ENCODE measurements around the gene PPP4R4.

Gene PPP4R4

DNA sequence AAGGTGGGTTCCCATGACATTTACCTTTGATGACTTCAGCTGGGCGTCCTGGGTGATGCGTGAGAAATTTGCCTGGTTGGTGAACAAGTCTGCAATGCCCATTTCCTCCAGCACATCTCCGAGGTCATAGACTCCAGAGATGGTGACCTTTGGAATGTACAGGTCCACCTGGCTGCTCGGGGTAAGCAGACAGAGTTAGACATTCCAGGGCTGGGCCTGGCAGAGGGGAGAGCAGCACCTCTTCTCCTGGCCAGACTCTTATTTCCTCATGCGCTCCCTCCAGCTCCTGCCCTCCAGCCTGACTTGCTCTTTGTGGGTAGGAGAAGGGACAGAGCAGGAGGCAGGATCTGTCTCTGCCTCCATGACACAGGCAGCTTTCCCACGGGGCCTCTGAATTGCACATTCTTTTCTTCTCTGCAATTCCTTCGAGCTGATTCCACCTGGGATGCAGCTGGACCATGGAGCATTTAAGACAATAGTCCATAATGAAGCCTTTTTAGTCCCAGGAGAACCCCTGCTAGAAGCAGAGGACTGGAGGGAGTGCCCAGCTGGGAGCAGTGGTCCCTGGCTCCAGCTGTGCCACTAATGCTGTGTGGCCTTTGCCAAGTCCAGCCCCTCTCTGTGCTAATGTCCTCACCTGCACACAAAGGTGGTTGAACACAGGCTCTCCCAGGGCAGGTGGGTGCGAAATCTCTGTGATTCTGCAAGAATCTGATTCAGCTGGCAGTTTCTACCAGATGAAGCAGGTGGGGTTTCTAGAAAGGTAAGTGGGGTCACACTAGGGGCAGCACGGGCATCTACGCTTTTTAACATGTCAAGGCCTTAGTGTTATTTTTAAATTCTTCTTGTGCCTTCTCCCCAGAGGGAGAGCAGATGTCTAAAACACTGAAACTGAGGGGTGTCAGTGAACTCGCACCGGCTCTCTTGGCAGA, 132.2 kb downstream of the PPP4R4 start:
- no peak for DNase-seq (ENCODE audit: low read depth)

DNA sequence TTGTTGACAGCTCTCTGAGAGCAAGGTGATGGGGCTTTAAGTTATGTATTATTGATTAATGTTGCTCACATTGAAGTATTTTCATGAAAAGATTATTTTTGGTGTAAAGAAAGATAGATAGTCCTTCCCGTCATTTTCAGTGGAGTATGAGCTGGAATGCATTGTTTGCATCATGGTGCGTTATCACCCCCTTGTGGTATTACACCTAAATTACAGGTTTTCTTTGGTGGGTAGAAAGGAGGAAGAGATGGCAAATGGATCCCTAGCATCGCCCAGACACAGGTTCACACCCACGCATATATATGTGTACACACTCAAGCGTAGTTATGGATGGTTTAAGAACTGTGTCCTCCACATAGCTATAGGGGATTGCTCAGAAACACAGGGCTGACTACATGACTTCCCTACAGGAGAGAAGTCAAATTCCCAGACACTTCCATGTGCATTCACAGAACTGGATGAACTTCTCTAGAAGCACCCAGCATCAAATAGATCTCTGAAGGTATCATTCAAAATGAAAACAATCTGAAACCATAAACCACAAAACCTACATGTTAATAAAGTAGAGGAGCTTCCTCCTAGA, 133.4 kb downstream of the PPP4R4 start:
- no peak for DNase-seq (ENCODE audit: low read depth)

DNA sequence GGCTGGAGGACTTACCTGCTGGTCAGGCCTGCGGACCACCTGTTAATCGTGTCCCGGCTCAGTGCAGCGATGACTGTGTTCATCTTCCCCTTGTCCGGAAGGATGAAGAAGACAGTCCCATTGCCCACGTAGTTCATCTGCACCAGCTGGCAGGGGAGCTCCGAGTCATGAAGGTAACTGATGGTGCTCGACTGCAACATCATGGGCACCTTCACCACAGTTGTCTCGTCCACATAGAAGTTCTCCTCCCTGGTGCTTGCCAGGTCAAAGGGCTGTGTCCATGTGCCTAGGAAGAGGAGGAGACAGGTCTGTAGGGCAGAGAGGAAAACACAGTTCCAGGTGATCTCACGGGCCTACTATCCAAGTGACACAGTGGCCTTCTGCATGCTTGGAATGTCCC, 135.6 kb downstream of the PPP4R4 start:
- no peak for DNase-seq (ENCODE audit: low read depth)

DNA sequence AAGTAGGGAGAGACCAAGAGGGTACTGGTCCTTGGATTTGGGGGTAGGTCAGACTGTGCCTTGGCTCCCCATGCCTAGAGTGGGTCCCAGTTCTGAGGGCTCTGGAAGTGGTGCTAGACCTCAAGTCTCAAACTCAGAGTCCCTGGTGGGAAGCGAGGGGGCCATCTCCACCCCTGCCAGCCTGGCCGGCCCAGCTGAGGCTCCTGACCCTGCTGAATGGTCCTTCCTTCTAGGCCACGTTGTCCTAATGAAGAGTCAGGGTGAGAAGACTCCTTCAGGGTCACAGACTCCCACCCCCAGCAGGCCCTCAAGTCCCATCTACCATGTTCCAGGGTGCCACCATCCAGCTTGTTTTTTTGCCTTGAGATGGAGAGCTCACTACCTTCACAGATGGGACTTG, 136.1 kb downstream of the PPP4R4 start:
- DNase-seq (ENCODE audit: low read depth) = no peak

DNA sequence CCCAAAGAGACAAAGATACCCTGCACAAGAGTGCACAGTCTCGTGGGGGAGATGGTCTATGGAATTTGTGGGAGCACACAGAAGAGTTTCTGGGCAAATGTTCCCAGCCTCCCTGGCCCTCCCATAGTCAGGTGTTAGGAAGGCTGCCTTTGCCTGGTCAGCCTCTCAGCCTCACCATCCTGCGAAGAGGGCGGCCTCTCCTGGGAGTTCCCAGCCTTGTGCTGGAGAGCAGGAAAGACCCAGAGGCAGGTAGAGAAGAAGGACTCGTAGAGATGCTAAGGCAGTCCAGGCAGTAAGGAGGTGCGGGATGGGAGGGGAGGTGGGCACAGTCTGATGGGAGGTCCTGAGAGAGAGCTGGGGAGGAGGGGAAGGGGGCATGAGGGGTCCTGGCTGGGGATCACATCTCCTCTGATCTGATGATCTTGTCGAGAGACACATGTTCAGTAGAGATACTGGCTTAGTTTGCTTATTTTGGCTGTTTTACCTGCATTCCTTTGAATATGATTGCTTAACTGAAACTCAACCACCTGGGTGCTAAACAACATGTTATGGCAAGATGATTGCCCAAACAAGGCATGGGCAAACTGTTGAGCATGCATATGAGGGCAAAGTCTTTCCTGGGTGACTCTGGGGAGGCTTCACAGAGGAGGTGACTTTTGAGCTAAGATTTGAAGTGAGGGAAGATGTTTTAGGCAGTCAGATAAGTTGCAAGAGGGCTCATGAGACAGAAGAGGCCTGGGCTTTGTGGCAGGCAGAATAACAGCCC, 138.5 kb downstream of the PPP4R4 start:
- no peak for DNase-seq (ENCODE audit: low read depth)

DNA sequence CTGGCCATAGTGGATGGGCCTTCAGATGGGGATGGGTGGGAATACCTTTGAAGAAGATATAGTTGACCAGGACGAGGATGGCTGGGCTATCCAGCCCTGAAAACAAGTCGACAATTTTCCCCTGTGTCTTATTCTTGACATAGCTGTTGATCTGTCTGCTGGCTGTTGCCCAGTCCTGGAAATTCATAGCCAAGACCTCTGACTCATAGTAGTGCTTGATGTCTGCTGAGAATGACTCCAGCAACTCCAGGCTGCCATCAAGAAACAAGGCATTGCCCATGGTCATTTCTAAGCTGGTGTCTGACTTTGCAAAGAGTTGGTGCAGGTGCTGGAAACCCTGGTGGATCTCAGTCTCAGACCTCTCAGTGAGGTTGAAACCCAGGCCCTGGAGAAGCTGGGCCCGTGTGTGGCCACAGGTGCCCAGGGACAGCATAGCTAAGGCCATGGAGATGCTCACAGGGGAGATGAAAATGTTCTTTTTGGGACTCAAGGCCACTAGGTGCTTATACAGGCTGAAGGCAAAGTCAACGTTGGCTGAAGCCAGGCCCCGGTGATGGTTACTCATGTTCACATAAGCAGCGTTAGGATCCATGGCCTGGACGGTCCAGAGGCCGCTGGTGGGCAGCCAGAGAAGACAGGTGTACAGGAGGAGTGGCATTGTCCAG, 140.0 kb downstream of the PPP4R4 start:
- no peak for DNase-seq (ENCODE audit: low read depth)

DNA sequence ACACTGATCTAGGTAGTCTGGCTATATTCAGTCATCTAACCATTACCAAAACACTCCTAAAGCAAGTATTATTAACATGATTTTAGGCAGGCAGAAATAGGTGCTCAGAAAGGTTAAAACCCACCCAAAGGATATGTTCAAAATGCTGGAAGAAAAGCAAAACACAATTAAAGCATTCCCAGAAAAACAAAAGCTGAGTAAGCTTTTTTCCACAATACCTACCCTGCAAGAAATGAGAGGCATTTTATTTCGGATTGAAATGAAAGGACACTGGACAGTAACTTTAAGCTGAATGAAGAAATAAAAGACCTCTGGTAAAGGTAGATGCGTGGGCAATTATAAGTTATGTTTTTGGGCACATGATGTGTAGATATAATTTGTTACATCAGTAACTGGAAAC, 140.8 kb downstream of the PPP4R4 start:
- DNase-seq (ENCODE audit: low read depth) = no peak

DNA sequence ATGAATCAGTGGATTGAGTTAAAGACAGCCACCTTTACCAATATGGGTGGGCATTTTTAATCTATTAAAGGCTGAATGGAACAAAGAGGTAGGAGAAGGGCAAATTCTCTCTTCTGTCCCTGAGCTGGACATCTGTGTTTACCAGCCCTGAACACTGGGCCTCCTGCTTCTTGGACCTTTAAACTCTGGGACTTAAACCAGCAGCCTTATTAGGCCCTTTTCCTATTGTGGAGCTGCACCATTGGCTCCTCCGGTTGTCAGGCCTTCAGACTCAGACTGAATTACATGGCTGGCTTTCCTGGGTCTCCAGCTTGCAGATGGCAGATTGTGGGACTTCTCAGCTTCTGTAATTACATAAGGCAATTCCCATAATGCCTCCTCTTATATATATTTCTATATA, 142.6 kb downstream of the PPP4R4 start:
- DNase-seq (ENCODE audit: low read depth) = no peak

DNA sequence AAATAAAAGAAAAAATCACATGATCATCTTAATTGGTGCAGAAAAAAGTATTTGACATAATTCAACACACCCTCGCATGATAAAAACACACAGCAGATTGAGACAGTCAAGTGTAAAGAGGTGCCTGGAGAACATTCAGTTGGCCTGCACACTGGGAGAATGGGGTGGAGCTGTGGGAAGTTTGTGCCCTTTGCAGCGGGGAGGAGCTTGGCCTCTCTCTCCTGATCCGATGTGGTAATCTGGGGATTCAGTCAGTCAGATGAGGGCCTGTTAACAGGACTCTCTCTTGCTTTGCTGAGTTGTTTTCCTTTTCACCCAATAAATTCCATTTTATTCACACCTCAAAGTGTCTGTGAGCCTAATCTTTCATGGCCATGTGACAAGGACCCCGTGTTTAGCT, 143.1 kb downstream of the PPP4R4 start:
- no peak for DNase-seq (ENCODE audit: low read depth)

DNA sequence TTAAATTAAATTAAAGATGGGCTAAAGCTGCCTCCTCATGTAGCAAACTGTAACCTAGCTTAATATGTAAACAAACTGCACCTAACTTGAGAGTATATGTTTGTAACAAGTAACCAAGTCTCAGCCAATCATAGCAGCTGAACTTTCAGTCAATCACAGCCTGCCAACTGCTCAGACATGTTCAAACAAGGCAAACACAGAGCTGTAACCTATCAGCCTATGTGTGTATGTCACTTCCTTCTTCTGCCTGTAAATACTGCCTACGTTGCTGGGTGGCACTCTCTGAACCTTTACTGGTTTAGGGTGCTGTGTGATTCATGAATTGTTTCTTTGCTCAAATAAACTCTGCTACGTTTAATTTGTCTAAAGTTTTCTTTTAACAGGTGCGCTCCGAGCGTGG, 146.1 kb downstream of the PPP4R4 start:
- DNase-seq (ENCODE audit: low read depth) = no peak

DNA sequence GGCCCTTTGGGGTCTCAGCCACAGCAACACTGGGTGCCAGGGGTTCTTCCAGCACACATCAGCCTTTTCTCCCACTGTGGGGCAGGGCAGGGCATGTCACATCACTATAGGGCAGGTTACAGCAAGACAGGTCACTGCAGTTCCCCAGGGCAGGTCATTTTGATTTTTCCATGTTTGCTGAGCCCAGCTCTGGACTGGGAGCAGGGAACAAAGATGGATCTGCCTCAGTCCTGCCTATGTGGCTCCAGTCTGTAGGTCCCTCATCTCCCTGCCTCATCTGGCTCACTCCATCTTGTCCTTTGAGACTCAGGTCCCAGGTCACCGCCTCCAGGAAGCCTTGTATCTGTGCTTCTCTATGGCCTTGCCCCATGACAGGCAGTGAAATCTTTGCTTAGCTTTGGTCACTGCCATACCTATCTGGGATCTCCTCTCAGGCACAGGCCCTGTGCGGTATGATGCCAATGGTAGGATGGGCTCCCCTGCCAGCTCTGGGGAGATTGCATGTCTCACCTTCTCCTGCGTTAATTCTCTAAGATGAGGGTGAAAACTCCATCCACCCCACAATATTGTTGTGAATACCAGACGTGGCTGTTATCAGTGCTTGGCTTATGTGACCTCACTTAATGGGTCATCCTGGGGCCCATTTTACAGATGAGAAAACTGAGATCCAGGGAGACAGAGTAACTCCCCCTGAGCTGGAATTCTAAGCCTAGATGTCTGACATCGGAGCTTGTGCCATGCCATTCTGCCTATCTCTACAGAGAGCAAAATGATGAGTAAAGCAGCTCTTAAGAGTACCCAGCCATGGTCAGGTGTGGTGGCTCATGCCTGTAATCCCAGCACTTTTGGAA, 147.5 kb downstream of the PPP4R4 start:
- DNase-seq (ENCODE audit: low read depth) = no peak

DNA sequence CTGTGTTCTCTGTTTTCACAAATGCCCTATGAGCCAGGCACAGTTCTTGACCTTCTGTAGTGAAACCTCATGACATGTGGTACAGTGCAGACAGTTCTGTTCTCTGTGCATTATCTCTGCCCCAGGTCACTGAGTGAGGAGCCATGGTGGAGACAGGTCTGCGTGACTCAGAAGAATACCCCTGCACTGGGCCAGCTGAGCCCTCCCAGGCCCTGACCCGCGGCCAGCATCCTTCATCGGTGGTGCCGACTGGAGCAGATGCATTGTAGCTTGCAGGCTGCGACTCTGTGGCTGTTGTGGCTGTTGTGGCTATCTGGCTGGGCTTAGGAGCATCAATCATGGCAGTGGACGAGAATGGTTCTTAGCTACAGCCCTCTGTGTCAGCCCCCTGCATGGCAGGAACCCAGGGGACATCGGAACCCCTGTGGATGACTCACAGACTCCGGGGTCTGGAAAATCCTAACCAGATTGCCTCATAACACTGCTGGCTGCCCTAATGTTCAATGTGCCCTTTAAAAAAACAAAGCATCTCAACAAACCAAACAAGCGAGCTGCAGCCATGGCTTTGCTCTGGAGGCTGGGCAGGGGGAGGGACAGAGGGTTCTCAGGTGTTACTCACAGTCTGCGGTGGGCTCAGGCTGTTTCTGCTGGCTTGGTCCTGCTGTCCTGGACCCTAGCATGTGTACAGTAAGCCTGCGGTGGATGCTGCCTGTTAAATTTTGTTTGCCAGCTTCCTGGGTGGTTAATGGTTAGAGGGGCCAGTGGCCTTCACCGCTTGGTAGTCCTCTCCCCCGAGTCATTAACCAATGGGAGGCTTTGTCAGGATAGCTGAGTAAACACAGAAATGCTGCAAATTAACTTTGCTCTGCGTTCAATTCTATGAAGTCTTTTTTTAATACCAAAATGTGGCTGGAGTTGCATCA, 148.8 kb downstream of the PPP4R4 start, which contains the start of gene SERPINA6:
Gene SERPINA6, minus strand, starts transcription at position 689 of the 923 bp plus-strand sequence. CDS start 8,688 bp downstream, outside the sequence.
- no peak for DNase-seq (ENCODE audit: low read depth)

DNA sequence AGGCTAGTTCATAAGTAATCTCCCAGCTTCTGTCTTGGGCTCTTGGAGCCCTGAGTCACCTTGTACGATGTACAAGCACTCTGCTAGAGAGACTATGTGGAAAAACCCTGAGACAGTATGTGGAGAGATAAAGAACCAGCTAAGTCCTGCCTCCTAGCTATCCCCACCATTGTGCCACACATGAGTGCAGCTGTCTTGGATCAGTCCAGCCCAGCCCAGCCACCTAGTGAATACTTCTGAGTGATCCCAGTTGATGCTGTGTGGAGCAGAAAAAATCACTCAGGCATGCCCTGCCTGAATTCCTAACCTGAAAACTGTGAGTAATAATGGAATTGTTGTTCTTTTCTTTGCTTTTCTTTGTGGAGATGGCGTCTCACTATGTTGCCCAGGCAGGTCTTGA, 154.1 kb downstream of the PPP4R4 start:
- DNase-seq (ENCODE audit: low read depth) = no peak

All from HS-5 (cell line).